Epithelial cell of umbilical artery (primary cell): Measurements from ENCODE around the gene WASHC2A. TPM values are rescaled to one million over a fixed set of nuclear protein-coding genes. Genes with fewer than 3 reads are reported as not detected.

Source experiments
- total RNA-seq: library from RNA; depleted of rRNA; stranded (reverse); fragments of >200 nt; gene quantifications from 2 replicates; pipeline ENCODE4 v1.2.3, GENCODE V29; 2014

The WASHC2A gene
- total RNA-seq = 27.6 and 38.3 TPM in 2 replicates

GRCh38 chr10:50067546-50068351 is at the start of gene WASHC2A:
Gene WASHC2A, plus strand, starts transcription at chr10:50067954. Its CDS starts 52 bp downstream, at chr10:50068006.

Other genes starting within 250 kb of the WASHC2A start
- 28.3 and 30.2 TPM in 2 replicates for gene PARG, start 125.9 kb upstream of the WASHC2A start, total RNA-seq
- 16.9 and 21.0 TPM in 2 replicates for gene TIMM23B, start 125.9 kb upstream of the WASHC2A start, total RNA-seq
- 2.3 and 2.9 TPM in 2 replicates for gene AGAP6, start 79.5 kb upstream of the WASHC2A start, total RNA-seq
- gene ASAH2, start 183.6 kb downstream of the WASHC2A start, total RNA-seq = 0.15 and 0.32 TPM in 2 replicates